Activated CD4-positive, alpha-beta T cell treated with anti-CD3 and anti-CD28 coated beads, Interleukin-2, amount 50 U/mL, for 24 hours (primary cell): ENCODE results near the gene ZNF334.

Experiments
- DNase-seq, 2 donors: peaks; one replicate each; pipeline ENCODE4 v3.0.0-alpha.2; 2020; ENCODE audit warnings: low read depth in 1 of 2, low spot score in 1 of 2

The ZNF334 gene

GRCh38 chr20:46546298-46546697 is 32.9 kb upstream of the ZNF334 start:
- no peak for DNase-seq

GRCh38 chr20:46545827-46546138 is 32.4 kb upstream of the ZNF334 start:
- DNase-seq, result no peak

- DNase-seq, result no peak
These were observed 31.9 kb upstream of the ZNF334 start for GRCh38 chr20:46545077-46545826.

- DNase-seq, result no peak
These were observed 31.2 kb upstream of the ZNF334 start for GRCh38 chr20:46544576-46544975.

- DNase-seq, result no peak
These were observed 30.6 kb upstream of the ZNF334 start for GRCh38 chr20:46543959-46544358.

GRCh38 chr20:46543033-46543432 is 29.7 kb upstream of the ZNF334 start:
- DNase-seq, result no peak

GRCh38 chr20:46541229-46541935 is 28.0 kb upstream of the ZNF334 start:
- DNase-seq, result no peak

GRCh38 chr20:46539113-46539512 is 25.8 kb upstream of the ZNF334 start:
- no peak for DNase-seq

GRCh38 chr20:46530640-46531039 is 17.3 kb upstream of the ZNF334 start:
- DNase-seq, result no peak

- no peak for DNase-seq
These were observed 10.5 kb upstream of the ZNF334 start for GRCh38 chr20:46523696-46524328.

- DNase-seq, result no peak
These were observed 9.7 kb upstream of the ZNF334 start for GRCh38 chr20:46523108-46523507.

- DNase-seq, result peak; percentile 9 to 30
These were observed 7.7 kb upstream of the ZNF334 start for GRCh38 chr20:46520976-46521579.

GRCh38 chr20:46520540-46520939 is 7.2 kb upstream of the ZNF334 start:
- no peak for DNase-seq

- DNase-seq, result no peak
These were observed 6.2 kb upstream of the ZNF334 start for GRCh38 chr20:46519471-46520068.

GRCh38 chr20:46509523-46509922 is 3.8 kb downstream of the ZNF334 start:
- DNase-seq, result no peak

GRCh38 chr20:46507760-46508407 is 5.5 kb downstream of the ZNF334 start:
- DNase-seq, result no peak

GRCh38 chr20:46505506-46505905 is 7.9 kb downstream of the ZNF334 start:
- no peak for DNase-seq

- no peak for DNase-seq
These were observed 11.4 kb downstream of the ZNF334 start for GRCh38 chr20:46501961-46502360.

- DNase-seq, result no peak
These were observed 11.9 kb downstream of the ZNF334 start for GRCh38 chr20:46501337-46501942.

- no peak for DNase-seq
These were observed 19.3 kb downstream of the ZNF334 start for GRCh38 chr20:46494077-46494476.

- no peak for DNase-seq
These were observed 22.0 kb downstream of the ZNF334 start for GRCh38 chr20:46491354-46491753.
